CD14-positive monocyte (primary cell): ENCODE results near the gene ESPNL. TPM values are rescaled to one million over a fixed set of nuclear protein-coding genes. Genes with fewer than 3 reads are reported as not detected.

Source experiments
- DNase-seq, 3 donors: peaks; one replicate each; pipeline ENCODE4 v3.0.0-alpha.2; 2011 to 2022
- H2AFZ ChIP-seq: 2 replicates; pipeline ENCODE4 v1.6.0; 2012; ENCODE audit warnings: mild to moderate bottlenecking, low read depth, low read length, inconsistent platforms; ENCODE audit not compliant: insufficient read depth, poor library complexity, severe bottlenecking
- H3K27ac ChIP-seq, 2 donors: 1 replicate in 1 of 2; 2 replicates in 1 of 2; pipeline ENCODE4 v1.5.1; 2012 to 2013; ENCODE audit warnings: low read length in 2 of 2, control low read depth in 1 of 2, inconsistent platforms in 1 of 2, low read depth in 1 of 2, mild to moderate bottlenecking in 1 of 2
- H3K27me3 ChIP-seq, 2 donors: one replicate each; pipeline versions ENCODE4 v1.6.0 to v1.6.1; 2011 to 2013; ENCODE audit warnings: low read length in 2 of 2; ENCODE audit not compliant: control insufficient read depth in 2 of 2, insufficient read depth in 2 of 2
- H3K36me3 ChIP-seq, 2 donors: replicated peaks in 1 of 2; 1 replicate in 1 of 2; 2 replicates in 1 of 2; pipeline versions ENCODE4 v1.5.1 to v1.6.1; 2012 to 2013; ENCODE audit warnings: low read length in 2 of 2, control low read depth in 1 of 2, inconsistent platforms in 1 of 2, mild to moderate bottlenecking in 1 of 2; ENCODE audit not compliant: insufficient read depth in 2 of 2, control insufficient read depth in 1 of 2
- H3K4me1 ChIP-seq, 2 donors: 1 replicate in 1 of 2; 2 replicates in 1 of 2; pipeline versions ENCODE4 v1.5.1 to v1.6.1; 2012 to 2013; ENCODE audit warnings: low read length in 2 of 2, control low read depth in 1 of 2, inconsistent platforms in 1 of 2, mild to moderate bottlenecking in 1 of 2, moderate library complexity in 1 of 2; ENCODE audit not compliant: insufficient read depth in 2 of 2, control insufficient read depth in 1 of 2
- H3K4me2 ChIP-seq: replicated peaks from 2 replicates; pipeline ENCODE3; 2012; ENCODE audit warnings: low read length, moderate library complexity, mild to moderate bottlenecking; ENCODE audit not compliant: poor library complexity, severe bottlenecking; ENCODE audit errors: extremely low read depth
- H3K4me3 ChIP-seq, 3 experiments: fragments of 200-600 bp in 1 of 3; sonication (generic) in 1 of 3; replicated peaks in 1 of 3; 1 replicate in 2 of 3; 2 replicates in 1 of 3; pipeline ENCODE4 v1.5.1; 2011 to 2013; ENCODE audit warnings: low read length in 3 of 3, mild to moderate bottlenecking in 3 of 3, control low read depth in 2 of 3, low read depth in 2 of 3, inconsistent platforms in 1 of 3, moderate library complexity in 1 of 3
- H3K79me2 ChIP-seq: 2 replicates; pipeline ENCODE4 v1.6.0; 2012; ENCODE audit warnings: mild to moderate bottlenecking, control low read depth, inconsistent platforms, low read length, moderate library complexity; ENCODE audit not compliant: insufficient read depth
- H3K9ac ChIP-seq: 2 replicates; pipeline ENCODE4 v1.6.0; 2017; ENCODE audit warnings: low read length, mild to moderate bottlenecking; ENCODE audit not compliant: insufficient read depth, poor library complexity, severe bottlenecking
- H3K9me3 ChIP-seq, 2 donors: replicated peaks in 1 of 2; 1 replicate in 1 of 2; 2 replicates in 1 of 2; pipeline versions ENCODE4 v1.5.1 to v1.6.1; 2012 to 2013; ENCODE audit warnings: low read length in 2 of 2, control low read depth in 1 of 2; ENCODE audit not compliant: control insufficient read depth in 1 of 2, insufficient read depth in 1 of 2
- H4K20me1 ChIP-seq: 2 replicates; pipeline ENCODE4 v1.6.0; 2012; ENCODE audit warnings: mild to moderate bottlenecking, low read length, control low read depth, moderate library complexity; ENCODE audit not compliant: insufficient read depth
- H3K27ac Mint-ChIP-seq, 7 donors: one replicate each; pipeline ENCODE4 v1.8.0; 2020; ENCODE audit warnings: mild to moderate bottlenecking in 7 of 7, mixed read lengths in 7 of 7, moderate library complexity in 6 of 7, inconsistent platforms in 2 of 7
- H3K27me3 Mint-ChIP-seq, 3 donors: one replicate each; pipeline ENCODE4 v1.8.0; 2021 to 2022; ENCODE audit warnings: low read depth in 3 of 3, mild to moderate bottlenecking in 3 of 3, mixed read lengths in 3 of 3, moderate library complexity in 3 of 3, inconsistent platforms in 1 of 3
- H3K36me3 Mint-ChIP-seq, 2 donors: one replicate each; pipeline ENCODE4 v1.8.0; 2020; ENCODE audit warnings: mixed read lengths in 2 of 2, inconsistent platforms in 1 of 2, mild to moderate bottlenecking in 1 of 2
- H3K4me1 Mint-ChIP-seq: one replicate; pipeline ENCODE4 v1.8.0; 2020; ENCODE audit warnings: mild to moderate bottlenecking, mixed read lengths
- H3K4me3 Mint-ChIP-seq, 2 donors: one replicate each; pipeline ENCODE4 v1.8.0; 2020; ENCODE audit warnings: mild to moderate bottlenecking in 2 of 2, mixed read lengths in 2 of 2, moderate library complexity in 1 of 2
- H3K9me3 Mint-ChIP-seq, 7 donors: one replicate each; pipeline ENCODE4 v1.8.0; 2020 to 2022; ENCODE audit warnings: mixed read lengths in 7 of 7, mild to moderate bottlenecking in 6 of 7, moderate library complexity in 6 of 7, inconsistent platforms in 2 of 7
- CTCF ChIP-seq: fragments of 200-600 bp; IDR thresholded peaks from one replicate; pipeline ENCODE4 v1.8.0; 2022; ENCODE audit warnings: antibody characterized with exemption, mild to moderate bottlenecking
- WGBS: methylation state at CpG from one replicate; pipeline ENCODE4 v1.1.5; 2013; ENCODE audit warnings: missing lambda C conversion rate; ENCODE audit not compliant: insufficient coverage; 5-methylcytosine and 5-hydroxymethylcytosine counted together
- intact Hi-C, 2 donors: fragments of 100-400 bp; cut with micrococcal nuclease; formaldehyde crosslinking; loops; one replicate each; pipeline versions ENCODE4 v1.15.0 to v1.15.1; 2023
- polyA plus RNA-seq, 3 donors: library from polyadenylated mRNA; depleted of rRNA in 1 of 3; unstranded in 2 of 3; stranded (reverse) in 1 of 3; fragments of 300-500 nt in 2 of 3; fragments of >200 nt in 1 of 3; fragmentation: Illumina TruSeq in 2 of 3; gene quantifications; 1 replicate in 2 of 3; 2 replicates in 1 of 3; pipeline ENCODE4 v1.2.3, GENCODE V29; 2012 to 2021

The ESPNL gene
- polyA plus RNA-seq, 3 donors: not detected

DNA sequence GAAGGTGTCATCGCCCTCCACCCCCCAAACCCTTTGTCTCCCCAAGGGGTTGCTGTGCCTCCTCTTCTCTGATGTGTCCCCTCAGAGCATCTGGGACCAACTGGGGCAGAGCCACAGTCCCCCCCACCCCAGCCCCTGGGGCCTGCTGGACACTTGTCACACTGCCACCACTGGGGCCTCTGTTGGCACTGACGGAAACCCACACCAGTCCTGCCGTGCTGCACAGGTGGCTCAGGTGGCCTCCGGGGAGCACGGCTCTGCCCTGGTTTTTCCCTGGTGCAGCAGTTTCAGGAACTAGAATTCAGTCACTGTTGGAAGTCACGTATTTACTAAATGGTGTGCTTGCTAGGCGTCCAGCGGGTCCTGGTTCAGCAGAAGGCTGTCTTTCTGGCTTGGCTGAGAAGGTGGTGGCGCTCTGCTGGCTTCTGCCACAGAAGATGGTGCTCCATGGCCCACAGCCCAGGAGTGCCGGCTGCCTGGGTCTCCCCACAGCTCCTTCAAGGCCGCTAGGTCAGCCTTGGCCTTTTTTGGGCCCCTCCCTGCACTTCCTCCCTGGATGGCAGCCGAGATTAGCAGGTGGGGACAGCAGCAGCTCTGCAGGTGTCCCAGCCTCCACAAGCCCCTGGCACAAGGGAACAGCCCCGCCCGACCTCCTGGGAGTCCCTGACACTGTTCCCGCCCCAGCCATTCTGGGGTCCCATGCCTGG is 19.8 kb downstream of the ESPNL start:
- intact Hi-C loops: no loop called here
- peaks cover 10 to 20% (median 17%) of the 10 kb centered on the region in 3 donors for H3K27me3 Mint-ChIP-seq
- WGBS: 49% methylated on average over 14 of the region's 15 CpGs
- no peaks in the 10 kb centered on the region for H3K36me3 ChIP-seq
- H3K4me3 Mint-ChIP-seq: no peak overlapping the region
- H3K27me3 ChIP-seq: peaks cover 0 to 3% of the 10 kb centered on the region in 2 donors
- no peak overlapping the region for H3K4me3 ChIP-seq
- H3K27ac Mint-ChIP-seq: peak overlapping the region in 1 of 7 donors; percentile 35
- no peaks in the 10 kb centered on the region for H3K9me3 ChIP-seq
- H3K9me3 Mint-ChIP-seq: peaks cover 0 to 4% (median 1%) of the 10 kb centered on the region in 7 donors
- H3K4me1 ChIP-seq: no peaks in the 10 kb centered on the region
- no peak overlapping the region for H3K9ac ChIP-seq
- no peak for TF ChIP-seq CTCF
- no peaks in the 10 kb centered on the region for H3K4me1 Mint-ChIP-seq
- no peaks in the 10 kb centered on the region for H3K36me3 Mint-ChIP-seq
- no peak for DNase-seq
- H4K20me1 ChIP-seq: no peaks in the 10 kb centered on the region
- H3K27ac ChIP-seq: no peak overlapping the region
- no peak overlapping the region for H3K4me2 ChIP-seq
- H3K79me2 ChIP-seq: no peaks in the 10 kb centered on the region
- H2AFZ ChIP-seq: no peak overlapping the region

- H4K20me1 ChIP-seq: no peaks in the 10 kb centered on the region
- Mint-ChIP-seq H3K9me3 (peaks cover 0 to 4% (median 1%) of the 10 kb centered on the region in 7 donors), H3K27ac (peak overlapping the region in 1 of 7 donors; percentile 35), H3K4me1 (no peaks in the 10 kb centered on the region), H3K4me3 (no peak overlapping the region), H3K27me3 (peaks cover 10 to 20% (median 17%) of the 10 kb centered on the region in 3 donors), H3K36me3 (no peaks in the 10 kb centered on the region)
- peaks cover 0 to 3% of the 10 kb centered on the region in 2 donors for H3K27me3 ChIP-seq
- H3K36me3 ChIP-seq: no peaks in the 10 kb centered on the region
- no peak overlapping the region for H3K27ac ChIP-seq
- 82% methylated on average over 13 of the region's 30 CpGs for WGBS
- TF ChIP-seq CTCF: no peak
- no peak overlapping the region for H3K9ac ChIP-seq
- intact Hi-C loops: no loop called here
- H2AFZ ChIP-seq: no peak overlapping the region
- DNase-seq: no peak
- H3K9me3 ChIP-seq: no peaks in the 10 kb centered on the region
- no peak overlapping the region for H3K4me2 ChIP-seq
- no peaks in the 10 kb centered on the region for H3K79me2 ChIP-seq
- no peak overlapping the region for H3K4me3 ChIP-seq
- no peaks in the 10 kb centered on the region for H3K4me1 ChIP-seq
Measured at GRCh38 chr2:238120463-238121298, 20.5 kb downstream of the ESPNL start.
